Measurements from ENCODE around the gene MMP14.
"Not testable (repeated sequence)": the region's sequence is repeated elsewhere in the genome, so short reads cannot be mapped to it uniquely, and the experiment has no call there.

DNA sequence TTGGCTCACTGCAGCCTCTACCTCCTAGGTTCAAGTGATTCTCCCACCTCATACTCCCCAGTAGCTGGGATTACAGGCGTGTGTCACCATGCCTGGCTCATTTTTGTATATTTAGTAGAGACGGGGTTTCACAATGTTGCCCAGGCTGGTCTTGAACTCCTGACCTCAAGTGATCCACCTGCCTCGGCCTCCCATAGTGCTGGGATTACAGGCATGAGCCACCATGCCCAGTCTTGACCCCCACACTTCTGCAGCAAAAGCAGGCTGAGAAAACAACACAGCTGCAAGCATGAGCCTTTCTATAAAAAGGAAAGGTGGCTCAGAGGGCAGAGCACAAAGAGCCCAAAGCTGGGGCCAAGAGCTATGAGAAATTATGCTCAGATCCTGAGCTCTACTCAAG is 24.0 kb downstream of the MMP14 start:
- not testable (repeated sequence) for TF ChIP-seq ZC3H4 (CRISPR knock-in tag; IDR thresholded peaks at IDR 0.05; ENCODE audit: borderline replicate concordance); ZNF549 (CRISPR knock-in tag; IDR thresholded peaks at IDR 0.05); NFYB (CRISPR knock-in tag; IDR thresholded peaks at IDR 0.05); ZNF335 (CRISPR knock-in tag; IDR thresholded peaks at IDR 0.05); NCOR1 (IDR thresholded peaks at IDR 0.05; ENCODE audit: borderline replicate concordance, low read length); GTF2F1 (IDR thresholded peaks at IDR 0.05; ENCODE audit: low read length); CREB1 (IDR thresholded peaks at IDR 0.05); CREB1 (CRISPR knock-in tag; IDR thresholded peaks at IDR 0.05); U2AF2 (IDR thresholded peaks at IDR 0.05; ENCODE audit: low read depth, low read length)
- TF ChIP-seq, protein P1, sequence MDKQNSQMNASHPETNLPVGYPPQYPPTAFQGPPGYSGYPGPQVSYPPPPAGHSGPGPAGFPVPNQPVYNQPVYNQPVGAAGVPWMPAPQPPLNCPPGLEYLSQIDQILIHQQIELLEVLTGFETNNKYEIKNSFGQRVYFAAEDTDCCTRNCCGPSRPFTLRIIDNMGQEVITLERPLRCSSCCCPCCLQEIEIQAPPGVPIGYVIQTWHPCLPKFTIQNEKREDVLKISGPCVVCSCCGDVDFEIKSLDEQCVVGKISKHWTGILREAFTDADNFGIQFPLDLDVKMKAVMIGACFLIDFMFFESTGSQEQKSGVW (CRISPR knock-in tag; IDR thresholded peaks at IDR 0.05; ENCODE audit: borderline replicate concordance) = not testable (repeated sequence)
- TF ChIP-seq, protein P2, sequence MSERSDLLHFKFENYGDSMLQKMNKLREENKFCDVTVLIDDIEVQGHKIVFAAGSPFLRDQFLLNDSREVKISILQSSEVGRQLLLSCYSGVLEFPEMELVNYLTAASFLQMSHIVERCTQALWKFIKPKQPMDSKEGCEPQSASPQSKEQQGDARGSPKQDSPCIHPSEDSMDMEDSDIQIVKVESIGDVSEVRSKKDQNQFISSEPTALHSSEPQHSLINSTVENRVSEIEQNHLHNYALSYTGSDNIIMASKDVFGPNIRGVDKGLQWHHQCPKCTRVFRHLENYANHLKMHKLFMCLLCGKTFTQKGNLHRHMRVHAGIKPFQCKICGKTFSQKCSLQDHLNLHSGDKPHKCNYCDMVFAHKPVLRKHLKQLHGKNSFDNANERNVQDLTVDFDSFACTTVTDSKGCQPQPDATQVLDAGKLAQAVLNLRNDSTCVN (CRISPR knock-in tag; IDR thresholded peaks at IDR 0.05; ENCODE audit: borderline replicate concordance) = not testable (repeated sequence)
